GM18502 (cell line): ENCODE results near the gene CRADD.
"Not testable (repeated sequence)": the region's sequence is repeated elsewhere in the genome, so short reads cannot be mapped to it uniquely, and the experiment has no call there.

Source experiments
- ATAC-seq: cut with Tn5 transposase; IDR thresholded peaks from one replicate; pipeline ENCODE4 v1.9.1; 2021; ENCODE audit warnings: mild to moderate bottlenecking; ENCODE audit not compliant: unreplicated experiment, poor library complexity

The CRADD gene

GRCh38 chr12:93911396-93911795 is 234.2 kb downstream of the CRADD start:
- no peak for ATAC-seq

GRCh38 chr12:93912086-93912733 is 235.0 kb downstream of the CRADD start:
- ATAC-seq, result no peak

GRCh38 chr12:93913845-93914244 is 236.7 kb downstream of the CRADD start:
- no peak for ATAC-seq

- ATAC-seq, result no peak
Observed at GRCh38 chr12:93914281-93914680, 237.1 kb downstream of the CRADD start.

GRCh38 chr12:93915411-93915810 is 238.2 kb downstream of the CRADD start:
- ATAC-seq, result no peak

- ATAC-seq, result no peak
Observed at GRCh38 chr12:93916402-93916801, 239.2 kb downstream of the CRADD start.

- no peak for ATAC-seq
Observed at GRCh38 chr12:93918262-93918661, 241.1 kb downstream of the CRADD start.

- ATAC-seq, result no peak
Observed at GRCh38 chr12:93918900-93919299, 241.7 kb downstream of the CRADD start.

- no peak for ATAC-seq
Observed at GRCh38 chr12:93921521-93921920, 244.3 kb downstream of the CRADD start.

GRCh38 chr12:93922583-93923006 is 245.4 kb downstream of the CRADD start:
- no peak for ATAC-seq

GRCh38 chr12:93924367-93924766 is 247.2 kb downstream of the CRADD start:
- no peak for ATAC-seq

- no peak for ATAC-seq
Observed at GRCh38 chr12:93925585-93926205, 248.5 kb downstream of the CRADD start.

GRCh38 chr12:93926237-93926636 is 249.1 kb downstream of the CRADD start:
- ATAC-seq, result no peak

GRCh38 chr12:93929081-93929480 is 251.9 kb downstream of the CRADD start:
- not testable (repeated sequence) for ATAC-seq

- no peak for ATAC-seq
Observed at GRCh38 chr12:93937812-93938211, 260.6 kb downstream of the CRADD start.

GRCh38 chr12:93938317-93938716 is 261.1 kb downstream of the CRADD start:
- ATAC-seq, result no peak

- no peak for ATAC-seq
Observed at GRCh38 chr12:93938931-93939330, 261.8 kb downstream of the CRADD start.

GRCh38 chr12:93939641-93940325 is 262.6 kb downstream of the CRADD start:
- no peak for ATAC-seq

GRCh38 chr12:93943780-93944179 is 266.6 kb downstream of the CRADD start:
- ATAC-seq, result no peak

- no peak for ATAC-seq
Observed at GRCh38 chr12:93944201-93944600, 267.0 kb downstream of the CRADD start.
